Measurements from ENCODE around the gene B4GALNT2.
"Not testable (repeated sequence)": the region's sequence is repeated elsewhere in the genome, so short reads cannot be mapped to it uniquely, and the experiment has no call there.

B4GALNT2 gene

DNA sequence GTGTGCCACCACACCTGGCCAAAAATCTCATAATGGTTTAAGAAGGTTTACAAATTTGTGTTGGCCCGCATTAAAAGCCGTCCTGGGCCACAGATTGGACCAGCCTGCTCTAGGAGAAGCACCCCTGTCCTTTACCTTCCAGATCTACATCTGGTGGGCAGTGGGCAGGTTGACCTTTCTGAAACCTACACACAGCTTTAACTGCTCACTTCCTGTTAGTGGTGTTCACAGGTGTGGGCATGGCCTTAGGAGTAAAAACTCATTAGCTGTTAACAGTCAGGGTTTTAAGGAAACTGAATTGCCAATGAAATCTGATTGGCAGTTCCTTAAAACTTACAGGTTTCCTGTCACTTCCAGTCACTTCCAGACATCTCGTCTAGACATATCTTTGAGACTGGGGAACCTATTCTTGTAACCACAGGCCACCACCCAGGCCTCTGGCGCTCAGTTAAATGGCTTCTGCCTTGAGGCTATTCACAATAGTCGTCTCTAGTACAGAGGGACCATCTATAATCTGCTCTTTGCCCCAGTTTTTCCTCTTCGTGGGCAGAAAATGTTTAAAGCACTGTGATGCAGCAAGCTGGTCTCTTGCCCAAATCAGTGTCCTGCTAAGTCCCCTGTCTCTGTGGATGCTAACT lies 48.5 kb downstream of the B4GALNT2 start:
- no peak for DNase-seq (ENCODE audit: low spot score)

DNA sequence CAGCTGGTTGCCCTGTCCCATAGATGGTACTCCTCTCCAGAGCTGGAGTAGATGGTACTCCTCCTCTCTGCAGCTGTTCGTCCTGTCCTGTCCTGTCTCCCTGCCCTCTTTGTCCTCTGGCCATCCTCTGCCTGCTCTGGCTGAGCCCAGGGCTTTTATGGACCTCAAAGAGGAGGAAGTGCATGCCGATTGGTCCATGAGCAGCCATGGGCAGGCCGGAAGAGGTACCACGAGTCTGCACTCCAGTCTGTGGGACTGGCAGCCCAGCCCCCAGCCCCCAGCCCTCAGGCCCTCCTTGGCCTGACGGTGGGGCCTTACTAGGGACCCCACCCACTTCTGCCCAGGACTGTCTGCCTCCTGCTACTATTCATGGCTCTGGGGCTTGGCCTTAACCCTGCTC lies 50.8 kb downstream of the B4GALNT2 start:
- no peak for DNase-seq (ENCODE audit: low spot score)

DNA sequence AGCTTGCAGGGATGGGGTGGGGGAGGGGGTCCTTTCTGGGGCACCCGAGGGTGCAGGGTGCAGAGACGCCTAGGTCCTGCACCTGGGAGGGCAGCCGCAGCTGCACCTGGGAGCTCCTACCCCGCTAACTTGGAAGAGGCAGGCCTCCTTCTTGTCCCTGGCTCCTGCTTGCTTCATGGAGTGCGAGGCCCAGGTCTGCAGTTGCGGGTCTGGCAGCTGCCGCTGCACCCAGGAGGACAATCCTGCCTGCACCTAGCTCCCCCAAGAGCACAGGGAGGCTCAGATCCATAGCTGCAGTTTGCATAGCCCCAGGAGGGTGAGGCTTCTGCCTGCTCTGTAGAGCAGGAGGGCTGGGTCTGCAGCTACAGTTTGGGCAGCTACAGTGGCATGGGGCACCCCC lies 51.2 kb downstream of the B4GALNT2 start:
- DNase-seq (ENCODE audit: low spot score): no peak

DNA sequence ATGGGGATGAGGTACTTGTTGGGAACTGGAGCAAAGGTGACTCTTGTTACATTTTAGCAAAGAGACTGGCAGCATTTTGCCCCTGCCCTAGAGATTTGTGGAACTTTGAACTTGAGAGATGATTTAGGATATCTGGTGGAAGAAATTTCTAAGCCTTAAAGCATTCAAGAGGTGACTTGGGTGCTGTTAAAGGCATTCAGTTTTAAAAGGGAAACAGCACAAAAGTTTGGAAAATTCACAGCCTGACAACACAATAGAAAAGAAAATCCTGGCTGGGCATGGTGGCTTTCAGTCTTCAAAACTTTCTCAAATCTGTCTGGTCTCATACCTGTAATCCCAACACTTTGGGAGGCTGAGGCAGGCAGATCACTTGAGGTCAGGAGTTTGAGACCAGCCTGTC lies 52.0 kb downstream of the B4GALNT2 start:
- DNase-seq (ENCODE audit: low spot score): not testable (repeated sequence)

DNA sequence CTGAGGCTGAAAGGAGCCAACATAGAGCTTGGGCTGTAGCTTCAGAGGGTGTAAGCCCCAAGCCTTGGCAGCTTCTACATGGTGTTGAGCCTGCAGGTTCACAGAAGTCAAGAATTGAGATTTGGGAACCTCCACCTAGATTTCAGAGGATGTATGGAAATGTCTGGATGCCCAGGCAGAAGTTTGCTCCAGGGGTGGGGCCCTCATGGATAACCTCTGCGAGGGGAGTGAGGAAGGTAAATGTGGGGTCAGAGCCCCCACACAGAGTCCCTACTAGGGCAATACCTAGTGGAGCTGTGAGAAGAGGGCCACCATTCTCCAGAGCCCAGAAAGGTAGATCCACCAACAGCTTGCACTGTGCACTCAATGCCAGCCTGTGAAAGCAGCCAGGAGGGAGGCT lies 52.8 kb downstream of the B4GALNT2 start:
- DNase-seq (ENCODE audit: low spot score): not testable (repeated sequence)

DNA sequence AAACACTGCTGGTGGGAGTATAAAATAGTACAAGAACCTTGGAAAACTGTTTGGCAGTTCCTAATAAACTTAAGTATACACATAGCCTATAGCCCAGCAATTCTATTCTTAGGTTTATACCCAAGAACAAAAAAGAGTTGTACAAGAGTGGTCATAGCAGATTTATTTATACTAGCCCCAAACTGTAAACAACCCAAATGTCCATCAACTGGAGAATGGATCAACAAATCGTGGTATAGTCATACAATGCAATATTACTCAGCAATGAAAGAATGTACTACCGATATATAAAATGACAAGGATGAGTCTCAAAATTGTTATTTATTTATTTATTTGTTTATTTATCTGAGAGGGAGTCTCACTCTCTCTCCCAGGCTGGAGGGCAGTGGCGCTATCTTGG lies 54.7 kb downstream of the B4GALNT2 start:
- DNase-seq (ENCODE audit: low spot score): no peak

- DNase-seq (ENCODE audit: low spot score): no peak
Observed at GRCh38 chr17:49190932-49191331, 58.4 kb downstream of the B4GALNT2 start.

DNA sequence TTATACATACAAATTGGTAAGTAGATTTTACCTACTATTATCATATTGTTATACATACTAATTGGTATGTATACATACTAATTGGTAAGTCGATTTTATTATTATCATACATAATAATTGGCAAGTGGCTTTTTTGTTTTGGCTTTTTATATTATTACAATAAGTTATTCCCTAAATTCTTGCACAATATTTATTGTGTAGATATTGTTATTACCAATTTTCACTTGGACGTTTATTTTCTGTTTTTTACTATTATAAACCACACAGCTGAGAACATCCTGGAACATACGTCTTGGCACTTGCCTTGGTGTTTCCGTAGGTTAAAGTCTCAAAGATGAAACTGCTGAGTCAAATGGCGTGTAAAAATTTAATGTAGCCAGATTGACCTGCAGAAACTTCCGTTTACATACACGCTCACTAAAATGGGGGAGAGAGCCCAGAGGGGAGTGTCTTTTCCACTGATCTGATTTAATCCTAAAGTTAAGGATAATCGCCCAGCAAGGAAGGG lies 58.9 kb downstream of the B4GALNT2 start:
- no peak for DNase-seq (ENCODE audit: low spot score)

DNA sequence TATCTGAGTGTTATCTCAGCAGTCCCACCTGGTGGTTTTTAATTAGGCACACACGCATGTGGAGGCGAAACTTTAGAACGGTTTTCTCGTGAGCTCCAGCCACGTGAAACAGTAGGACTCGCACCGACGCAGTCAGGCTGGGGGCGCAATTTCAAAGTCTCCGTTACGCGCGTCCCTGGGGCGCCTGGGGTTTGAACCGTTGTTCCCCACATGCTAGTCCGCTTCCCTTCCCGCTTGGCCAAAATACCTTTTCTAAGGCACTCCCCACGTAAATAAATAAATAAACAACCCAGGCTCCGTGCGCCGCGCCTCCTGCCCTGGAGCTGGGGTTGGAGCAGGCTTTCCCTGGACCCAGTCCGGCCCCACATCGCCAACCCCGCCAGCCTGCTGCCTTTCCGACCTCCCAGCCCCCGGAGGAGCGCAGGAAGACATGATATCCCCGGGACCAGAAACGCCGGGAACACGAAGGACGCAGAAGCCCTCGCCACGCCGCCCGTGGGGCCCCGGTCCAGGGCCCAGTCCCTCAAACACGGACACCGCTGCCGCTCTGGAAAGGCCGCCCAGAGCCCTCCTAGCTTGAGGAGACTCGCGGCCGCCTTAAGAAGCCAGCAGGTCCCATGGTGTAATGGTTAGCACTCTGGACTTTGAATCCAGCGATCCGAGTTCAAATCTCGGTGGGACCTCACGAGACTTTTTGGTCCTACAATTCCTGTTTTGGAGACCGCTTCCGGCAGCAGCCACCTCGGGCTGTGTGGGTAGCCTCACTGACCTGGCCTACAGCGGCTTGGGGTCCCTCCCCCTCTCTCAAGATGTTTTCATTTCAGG lies 59.6 kb downstream of the B4GALNT2 start:
- DNase-seq (ENCODE audit: low spot score): peak; percentile 51

DNA sequence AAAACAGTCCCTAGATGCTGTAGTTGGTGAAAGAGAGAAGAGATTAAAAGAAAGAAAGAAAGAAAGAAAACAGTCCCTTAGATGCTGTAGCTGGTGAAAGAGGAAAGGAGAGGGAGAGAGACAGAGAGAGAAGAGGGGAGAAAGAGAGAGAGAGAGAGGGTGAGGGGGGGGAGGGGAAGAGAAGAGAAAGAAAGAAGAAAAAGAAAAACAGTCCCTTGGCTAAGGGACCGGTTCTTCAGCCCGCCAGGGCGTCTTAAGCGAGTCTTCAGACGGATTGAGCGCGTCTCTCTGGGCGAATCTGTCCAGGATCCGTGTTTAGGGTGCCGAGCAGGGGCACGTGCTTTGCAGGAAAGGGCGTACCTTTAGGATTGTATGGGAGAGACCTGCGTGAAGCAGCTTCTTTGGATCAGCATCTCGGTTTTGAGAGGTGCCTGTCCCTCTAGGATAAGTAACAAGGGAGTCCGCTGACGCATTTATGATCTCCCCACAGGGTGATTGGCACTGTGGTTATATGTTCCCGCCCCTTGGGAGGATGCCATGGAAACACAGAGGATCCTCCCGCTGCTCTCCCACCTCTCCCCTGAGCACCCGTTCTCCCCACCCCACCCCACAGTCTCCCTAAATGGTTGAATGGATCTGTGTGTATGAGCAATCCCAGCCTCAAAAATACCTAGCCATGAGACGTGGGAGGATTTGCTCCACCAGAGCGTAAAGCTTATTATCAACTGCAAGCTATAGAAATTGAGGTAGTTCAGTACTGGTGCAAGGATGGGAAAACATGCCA lies 61.1 kb downstream of the B4GALNT2 start:
- peak; percentile 60 for DNase-seq (ENCODE audit: low spot score)

GRCh38 chr17:49194297-49194607 lies 61.7 kb downstream of the B4GALNT2 start:
- DNase-seq (ENCODE audit: low spot score): no peak

DNA sequence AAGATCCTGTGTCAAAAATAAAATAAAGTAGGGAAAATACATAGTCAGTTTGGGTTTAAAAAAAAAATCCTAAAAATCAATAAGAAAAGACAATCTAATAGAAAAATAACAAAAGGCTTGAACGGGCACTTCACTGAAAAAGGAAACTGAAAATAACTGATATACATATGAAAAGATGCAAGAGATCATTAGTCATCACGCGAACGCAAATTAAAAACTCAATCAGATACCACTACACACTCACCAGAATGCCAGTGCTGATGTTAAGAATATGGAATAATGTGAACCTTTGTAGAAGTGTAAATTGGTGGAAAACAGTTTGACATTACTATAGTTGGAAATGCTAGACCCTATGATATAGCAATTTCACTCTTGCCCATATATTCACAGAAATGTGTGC lies 63.2 kb downstream of the B4GALNT2 start:
- no peak for DNase-seq (ENCODE audit: low spot score)

- DNase-seq (ENCODE audit: low spot score): no peak
Observed at GRCh38 chr17:49196520-49196919, 64.0 kb downstream of the B4GALNT2 start.

GRCh38 chr17:49197346-49197998 lies 64.9 kb downstream of the B4GALNT2 start:
- no peak for DNase-seq (ENCODE audit: low spot score)

- no peak for DNase-seq (ENCODE audit: low spot score)
Observed at GRCh38 chr17:49198211-49198610, 65.6 kb downstream of the B4GALNT2 start.

DNA sequence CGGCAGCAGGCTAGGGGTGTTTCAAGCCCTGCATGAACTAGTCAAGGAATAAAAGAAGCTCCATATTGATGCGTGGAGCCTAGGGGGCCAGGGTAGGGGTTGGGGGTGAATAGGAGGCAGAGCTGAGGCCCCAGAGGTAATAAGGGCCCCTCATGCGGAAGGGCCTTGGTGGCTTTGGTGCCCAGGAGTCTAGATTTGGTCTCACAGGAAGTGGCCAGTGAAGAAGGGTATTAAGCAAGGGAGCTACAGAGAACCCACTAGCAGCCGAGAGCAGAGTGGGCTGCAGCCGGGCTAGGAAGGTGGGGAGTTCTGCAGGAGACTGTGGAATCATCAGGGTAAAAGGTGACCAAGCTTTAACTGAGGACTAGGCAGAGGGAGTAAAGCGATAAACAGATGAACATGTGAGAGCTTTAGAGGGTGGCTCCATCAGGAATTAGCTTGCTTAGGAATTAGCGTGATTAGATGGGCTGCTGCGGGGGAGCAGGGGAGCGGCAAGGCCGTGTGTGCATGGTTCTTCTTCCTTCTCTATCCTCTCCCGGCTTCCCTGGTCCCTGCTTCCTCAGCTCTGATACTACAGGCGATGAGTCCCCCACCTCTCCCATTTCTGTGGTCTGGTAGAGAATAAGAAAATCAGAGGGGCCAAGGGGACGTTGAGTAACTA lies 68.0 kb downstream of the B4GALNT2 start:
- DNase-seq (ENCODE audit: low spot score): no peak

DNA sequence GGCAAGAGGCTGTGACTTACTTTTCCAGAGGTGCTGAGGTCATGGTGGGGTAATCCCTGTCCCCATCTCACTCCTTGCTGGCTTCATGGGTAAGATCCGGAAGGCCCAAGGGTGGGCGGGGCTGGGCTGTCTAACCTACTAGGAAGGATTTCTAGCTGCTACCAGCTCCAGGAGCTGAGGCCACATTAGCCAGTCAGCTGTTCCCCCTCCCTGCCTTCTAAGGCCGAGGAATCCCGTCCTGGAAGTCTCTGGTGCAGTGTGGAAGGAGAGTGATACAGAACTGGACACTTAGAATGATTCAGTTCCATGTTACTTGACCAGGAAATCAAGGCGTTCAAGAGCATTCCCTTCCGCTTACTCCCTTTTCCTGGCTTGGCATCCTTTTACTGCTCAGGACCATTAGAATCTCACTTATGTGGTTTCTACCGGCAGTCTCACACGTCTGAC lies 68.9 kb downstream of the B4GALNT2 start:
- no peak for DNase-seq (ENCODE audit: low spot score)

GRCh38 chr17:49203796-49204195 lies 71.2 kb downstream of the B4GALNT2 start:
- no peak for DNase-seq (ENCODE audit: low spot score)

DNA sequence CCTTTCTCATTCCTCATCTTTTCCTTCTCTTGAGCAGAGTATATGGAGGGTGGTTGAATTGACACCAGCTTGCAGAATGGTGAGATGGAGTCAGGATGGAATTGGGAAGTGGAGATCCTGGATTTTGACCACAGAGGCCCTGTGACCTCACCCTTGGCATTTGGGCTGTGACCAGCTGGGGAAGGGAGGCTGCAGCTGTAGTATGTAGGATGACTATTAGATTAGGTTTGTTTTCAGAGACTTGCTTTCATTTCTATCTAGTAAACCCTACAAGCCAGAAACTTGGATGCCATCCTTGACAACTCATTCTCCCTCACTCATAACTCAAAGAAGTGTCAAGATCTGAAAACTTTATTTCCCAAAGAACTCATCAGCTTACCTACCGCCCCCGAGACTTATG lies 71.9 kb downstream of the B4GALNT2 start:
- no peak for DNase-seq (ENCODE audit: low spot score)

- DNase-seq (ENCODE audit: low spot score): no peak
Observed at GRCh38 chr17:49209061-49209571, 76.5 kb downstream of the B4GALNT2 start.
